Measurements from ENCODE around the gene SUPT3H. TPM values are rescaled to one million over a fixed set of nuclear protein-coding genes. Genes with fewer than 3 reads are reported as not detected.

SUPT3H gene
- total RNA-seq, 3 donors from 2014 or later: 3.0 to 8.1 (median 3.5) TPM

GRCh38 chr6:44955145-44955544, 422.6 kb downstream of the SUPT3H start:
- no peak for TF ChIP-seq CTCF (IDR thresholded peaks at IDR 0.05)
- Histone ChIP-seq H3K9me3 (peaks cover 2% of the 10 kb centered on the region), H3K36me3 (ENCODE audit: low read depth) (no peaks in the 10 kb centered on the region), H3K4me1 (ENCODE audit: low read depth) (no peaks in the 10 kb centered on the region), H3K4me3 (no peak overlapping the region)
- DNase-seq: no peak
- intact Hi-C loops (cut with DNase I, micrococcal nuclease): no loop called here
- no peak for ATAC-seq

DNA sequence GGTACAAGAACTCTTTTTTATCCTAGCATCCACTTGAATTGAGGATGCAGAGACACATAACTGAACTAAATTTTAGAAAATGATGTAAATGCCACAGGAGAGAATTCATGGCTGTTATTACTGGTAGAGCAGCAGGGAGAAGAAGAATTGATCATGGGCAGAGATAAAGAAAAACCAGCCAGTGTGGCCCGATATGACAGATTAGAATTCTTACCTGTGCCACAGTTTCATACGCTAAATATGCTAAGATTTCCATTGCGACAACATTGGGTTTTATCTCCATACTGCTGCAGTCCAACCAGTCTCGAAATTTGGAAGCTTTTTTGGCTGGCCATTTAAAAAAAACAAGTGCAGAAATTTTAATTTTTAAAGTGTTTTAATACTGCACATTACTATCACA, 423.5 kb downstream of the SUPT3H start:
- intact Hi-C loops (cut with DNase I, micrococcal nuclease): no loop called here
- no peak for TF ChIP-seq CTCF (IDR thresholded peaks at IDR 0.05)
- Histone ChIP-seq H3K9me3 (peaks cover 9% of the 10 kb centered on the region), H3K4me3 (no peak overlapping the region), H3K4me1 (ENCODE audit: low read depth) (no peaks in the 10 kb centered on the region), H3K36me3 (ENCODE audit: low read depth) (no peaks in the 10 kb centered on the region)
- ATAC-seq (no peak), DNase-seq (no peak)

- no peak for TF ChIP-seq CTCF (IDR thresholded peaks at IDR 0.05)
- Histone ChIP-seq H3K36me3 (ENCODE audit: low read depth) (no peaks in the 10 kb centered on the region), H3K4me3 (no peak overlapping the region), H3K4me1 (ENCODE audit: low read depth) (no peaks in the 10 kb centered on the region), H3K9me3 (peaks cover 12% of the 10 kb centered on the region)
- intact Hi-C loops (cut with DNase I, micrococcal nuclease): no loop called here
- ATAC-seq: no peak
- no peak for DNase-seq
Observed at GRCh38 chr6:44951253-44951747, 426.4 kb downstream of the SUPT3H start.

DNA sequence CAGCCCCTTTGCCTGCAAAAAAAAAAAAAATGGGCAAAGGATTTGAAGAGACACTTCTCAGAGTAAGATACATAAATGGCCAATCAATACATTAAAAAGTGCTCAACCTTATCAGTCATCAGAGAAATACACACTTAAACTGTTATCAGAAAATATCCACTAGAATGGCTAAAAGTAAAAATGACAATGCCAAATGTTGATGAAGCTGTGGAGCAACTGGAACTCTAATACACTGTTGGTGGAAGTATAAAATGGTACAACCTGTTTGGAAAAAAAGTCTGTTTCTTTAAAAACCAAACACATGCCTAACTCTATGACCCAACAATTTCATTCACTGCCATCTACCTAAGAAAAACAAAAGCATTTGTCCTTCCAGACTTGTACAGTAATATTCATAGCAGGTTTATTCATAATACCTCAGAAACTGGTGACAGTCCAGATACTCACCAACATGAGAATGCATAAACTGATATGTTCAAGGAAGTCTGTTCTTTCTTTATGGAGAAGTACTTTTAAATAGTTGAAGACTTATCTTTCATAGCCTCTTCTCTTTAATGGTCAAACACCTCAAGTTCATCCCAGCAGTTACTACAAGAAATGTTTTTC, 428.0 kb downstream of the SUPT3H start:
- H3K4me3 ChIP-seq: no peak overlapping the region
- ATAC-seq: no peak
- peaks cover 13% of the 10 kb centered on the region for H3K9me3 ChIP-seq
- DNase-seq: no peak
- H3K4me1 ChIP-seq (ENCODE audit: low read depth): no peaks in the 10 kb centered on the region
- no peaks in the 10 kb centered on the region for H3K36me3 ChIP-seq (ENCODE audit: low read depth)
- no peak for TF ChIP-seq CTCF (IDR thresholded peaks at IDR 0.05)
- intact Hi-C loops (cut with DNase I, micrococcal nuclease): no loop called here

GRCh38 chr6:44943541-44943940, 434.2 kb downstream of the SUPT3H start:
- no peaks in the 10 kb centered on the region for H3K36me3 ChIP-seq (ENCODE audit: low read depth)
- no peaks in the 10 kb centered on the region for H3K4me1 ChIP-seq (ENCODE audit: low read depth)
- H3K4me3 ChIP-seq: no peak overlapping the region
- H3K9me3 ChIP-seq: peaks cover 5% of the 10 kb centered on the region
- intact Hi-C loops (cut with DNase I, micrococcal nuclease): no loop called here
- ATAC-seq: no peak
- TF ChIP-seq CTCF (IDR thresholded peaks at IDR 0.05): no peak
- DNase-seq: no peak

DNA sequence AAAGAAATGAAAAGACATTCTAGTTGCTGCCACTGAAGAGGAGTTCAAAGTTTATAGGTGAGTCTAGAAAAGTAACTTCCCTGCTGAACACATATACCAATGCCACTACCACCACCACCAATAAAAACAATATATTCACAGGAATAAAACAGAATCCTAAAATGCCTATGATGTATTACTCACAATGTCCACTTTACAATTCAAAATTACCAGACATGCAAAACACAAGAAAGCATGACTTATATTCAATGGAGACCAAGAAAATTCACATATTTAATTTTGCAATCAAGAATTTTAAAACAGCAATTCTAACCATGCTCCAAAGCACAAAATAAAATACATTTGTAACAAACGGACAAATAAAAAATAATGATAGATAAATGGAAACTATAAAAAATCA, 434.9 kb downstream of the SUPT3H start:
- no peak overlapping the region for H3K4me3 ChIP-seq
- H3K9me3 ChIP-seq: peaks cover 5% of the 10 kb centered on the region
- ATAC-seq: no peak
- TF ChIP-seq CTCF (IDR thresholded peaks at IDR 0.05): no peak
- H3K36me3 ChIP-seq (ENCODE audit: low read depth): no peaks in the 10 kb centered on the region
- intact Hi-C loops (cut with DNase I, micrococcal nuclease): no loop called here
- no peak for DNase-seq
- H3K4me1 ChIP-seq (ENCODE audit: low read depth): no peaks in the 10 kb centered on the region

All from mucosa of descending colon (tissue), 3 donors.